Measurements from ENCODE around the gene RASSF3. TPM values are rescaled to one million over a fixed set of nuclear protein-coding genes. Genes with fewer than 3 reads are reported as not detected.

RASSF3 gene
- total RNA-seq, 4 donors from 2014 or later: 7.3 to 18.7 (median 11.2) TPM

- Histone ChIP-seq H3K4me3 (replicated peaks in 1 of 3) (no peak overlapping the region), H3K9me3 (no peaks in the 10 kb centered on the region), H3K27ac (no peak overlapping the region), H3K36me3 (no peaks in the 10 kb centered on the region), H3K27me3 (no peaks in the 10 kb centered on the region), H3K4me1 (peaks cover 0 to 6% of the 10 kb centered on the region in 2 donors)
- intact Hi-C loops (cut with DNase I): no loop called here
- no peak for DNase-seq
- WGBS, 2 donors: 97 to 98% methylated on average over 3 of the region's 3 CpGs
- no peak for TF ChIP-seq CTCF (IDR thresholded peaks at IDR 0.05)
- TF ChIP-seq POLR2A (IDR thresholded peaks at IDR 0.05): no peak
Observed at GRCh38 chr12:64655141-64655540, 44.8 kb downstream of the RASSF3 start.

- intact Hi-C loops (cut with DNase I): no loop called here
- 88 to 89% methylated on average over 1 of the region's 1 CpG for WGBS, 2 donors
Observed at GRCh38 chr12:64656429-64656828, 46.1 kb downstream of the RASSF3 start.

GRCh38 chr12:64658892-64659481, 48.7 kb downstream of the RASSF3 start:
- no peaks in the 10 kb centered on the region for H3K27me3 ChIP-seq
- no peaks in the 10 kb centered on the region for H3K9me3 ChIP-seq
- H3K36me3 ChIP-seq: no peaks in the 10 kb centered on the region
- H3K27ac ChIP-seq: no peak overlapping the region
- no peak for DNase-seq
- intact Hi-C loops (cut with DNase I): no loop called here
- no peak for TF ChIP-seq CTCF (IDR thresholded peaks at IDR 0.05)
- TF ChIP-seq POLR2A (IDR thresholded peaks at IDR 0.05): no peak
- no peak overlapping the region for H3K4me3 ChIP-seq (replicated peaks in 1 of 3)
- peaks cover 0 to 6% of the 10 kb centered on the region in 2 donors for H3K4me1 ChIP-seq
- WGBS, 2 donors: 89% methylated on average over 3 of the region's 3 CpGs

More at GRCh38 chr12:64656429-64656828, 46.1 kb downstream of the RASSF3 start:
- no peak for TF ChIP-seq CTCF (IDR thresholded peaks at IDR 0.05)
- no peak for TF ChIP-seq POLR2A (IDR thresholded peaks at IDR 0.05)
- Histone ChIP-seq H3K36me3 (no peaks in the 10 kb centered on the region), H3K27ac (no peak overlapping the region), H3K9me3 (no peaks in the 10 kb centered on the region), H3K4me1 (peaks cover 0 to 6% of the 10 kb centered on the region in 2 donors), H3K27me3 (no peaks in the 10 kb centered on the region), H3K4me3 (replicated peaks in 1 of 3) (no peak overlapping the region)
- DNase-seq: no peak

- 93 to 97% methylated on average over 6 of the region's 6 CpGs for WGBS, 2 donors
- TF ChIP-seq POLR2A (IDR thresholded peaks at IDR 0.05) (no peak), CTCF (IDR thresholded peaks at IDR 0.05) (no peak)
- Histone ChIP-seq H3K27me3 (no peaks in the 10 kb centered on the region), H3K4me1 (peaks cover 0 to 7% of the 10 kb centered on the region in 2 donors), H3K4me3 (replicated peaks in 1 of 3) (no peak overlapping the region), H3K36me3 (no peaks in the 10 kb centered on the region), H3K27ac (no peak overlapping the region), H3K9me3 (no peaks in the 10 kb centered on the region)
- no peak for DNase-seq
- intact Hi-C loops (cut with DNase I): no loop called here
Observed at GRCh38 chr12:64660237-64661018, 50.1 kb downstream of the RASSF3 start.

GRCh38 chr12:64663015-64663414, 52.7 kb downstream of the RASSF3 start:
- TF ChIP-seq POLR2A (IDR thresholded peaks at IDR 0.05): no peak
- TF ChIP-seq CTCF (IDR thresholded peaks at IDR 0.05): no peak
- no peak overlapping the region for H3K4me3 ChIP-seq (replicated peaks in 1 of 3)
- H3K27ac ChIP-seq: no peak overlapping the region
- intact Hi-C loops (cut with DNase I): no loop called here
- DNase-seq: no peak
- WGBS, 2 donors: 91% methylated on average over 5 of the region's 5 CpGs
- no peaks in the 10 kb centered on the region for H3K27me3 ChIP-seq
- no peaks in the 10 kb centered on the region for H3K36me3 ChIP-seq
- peaks cover 9 to 30% of the 10 kb centered on the region in 2 donors for H3K4me1 ChIP-seq
- no peaks in the 10 kb centered on the region for H3K9me3 ChIP-seq
